ENCODE results near the gene B4GALT2. TPM values are rescaled to one million over a fixed set of nuclear protein-coding genes. Genes with fewer than 3 reads are reported as not detected.

Gene B4GALT2
- total RNA-seq, 2 experiments from 2014 or later: 13.0 to 15.5 TPM

- no peak for DNase-seq
- Mint-ChIP-seq H3K27ac (no peak overlapping the region), H3K36me3 (ENCODE audit: low read depth) (no peaks in the 10 kb centered on the region), H3K9me3 (no peaks in the 10 kb centered on the region), H3K4me1 (peaks cover 19% of the 10 kb centered on the region), H3K4me3 (no peak overlapping the region), H3K27me3 (no peaks in the 10 kb centered on the region)
- POLR2A ChIA-PET: no interaction called here
- CTCF ChIA-PET: no interaction called here
Observed at GRCh38 chr1:43983253-43983899, 4.4 kb downstream of the B4GALT2 start.

- no peaks in the 10 kb centered on the region for H3K9me3 Mint-ChIP-seq
- ChIA-PET POLR2A (no interaction called here), CTCF (no interaction called here)
- H3K27ac Mint-ChIP-seq: no peak overlapping the region
- H3K36me3 Mint-ChIP-seq (ENCODE audit: low read depth): no peaks in the 10 kb centered on the region
- no peak overlapping the region for H3K4me3 Mint-ChIP-seq
- H3K4me1 Mint-ChIP-seq: peaks cover 13% of the 10 kb centered on the region
- no peak for DNase-seq
- no peaks in the 10 kb centered on the region for H3K27me3 Mint-ChIP-seq
Observed at GRCh38 chr1:43984855-43985254, 5.8 kb downstream of the B4GALT2 start.

GRCh38 chr1:43985984-43986595 is 7.1 kb downstream of the B4GALT2 start:
- Mint-ChIP-seq H3K4me1 (peaks cover 6% of the 10 kb centered on the region), H3K27ac (no peak overlapping the region), H3K27me3 (no peaks in the 10 kb centered on the region), H3K4me3 (no peak overlapping the region), H3K36me3 (ENCODE audit: low read depth) (no peaks in the 10 kb centered on the region), H3K9me3 (no peaks in the 10 kb centered on the region)
- CTCF ChIA-PET: no interaction called here
- POLR2A ChIA-PET: interaction anchor here (2.5 kb wide), 1 partner anchor 10 kb away, joined by 9 read pairs; the partner anchor contains the start of gene ATP6V0B
- no peak for DNase-seq

- ChIA-PET CTCF (no interaction called here), POLR2A (interaction anchor here (2.5 kb wide), 1 partner anchor 11 kb away, joined by 9 read pairs; the partner anchor contains the start of gene ATP6V0B)
- no peaks in the 10 kb centered on the region for H3K9me3 Mint-ChIP-seq
- H3K4me1 Mint-ChIP-seq: peaks cover 12% of the 10 kb centered on the region
- no peaks in the 10 kb centered on the region for H3K27me3 Mint-ChIP-seq
- no peak for DNase-seq
- no peaks in the 10 kb centered on the region for H3K36me3 Mint-ChIP-seq (ENCODE audit: low read depth)
- no peak overlapping the region for H3K27ac Mint-ChIP-seq
- H3K4me3 Mint-ChIP-seq: no peak overlapping the region
Observed at GRCh38 chr1:43986712-43987111, 7.7 kb downstream of the B4GALT2 start.

- Mint-ChIP-seq H3K4me1 (peaks cover 17% of the 10 kb centered on the region), H3K9me3 (no peaks in the 10 kb centered on the region), H3K27ac (no peak overlapping the region), H3K36me3 (ENCODE audit: low read depth) (no peaks in the 10 kb centered on the region), H3K4me3 (no peak overlapping the region), H3K27me3 (no peaks in the 10 kb centered on the region)
- POLR2A ChIA-PET: interaction anchor here (2.5 kb wide), 1 partner anchor 12 kb away, joined by 9 read pairs; the partner anchor contains the start of gene ATP6V0B
- CTCF ChIA-PET: no interaction called here
- no peak for DNase-seq
Observed at GRCh38 chr1:43987159-43987902, 8.3 kb downstream of the B4GALT2 start.

GRCh38 chr1:43990271-43991199 is 11.5 kb downstream of the B4GALT2 start:
- H3K27ac Mint-ChIP-seq: no peak overlapping the region
- ChIA-PET CTCF (interaction anchor here (0.8 to 1.8 kb wide), 2 partner anchors 15 to 16 kb away, joined by 3 to 8 read pairs; partner anchors contain the start of gene ATP6V0B), POLR2A (interaction anchor here (0.7 to 3.5 kb wide), 3 partner anchors 15 to 44 kb away, joined by 3 to 19 read pairs (median 3); partner anchors contain the start of genes ATP6V0B and IPO13)
- no peaks in the 10 kb centered on the region for H3K27me3 Mint-ChIP-seq
- DNase-seq: no peak
- H3K4me1 Mint-ChIP-seq: peaks cover 24% of the 10 kb centered on the region
- H3K9me3 Mint-ChIP-seq: no peaks in the 10 kb centered on the region
- H3K4me3 Mint-ChIP-seq: peak overlapping the region; percentile 90
- H3K36me3 Mint-ChIP-seq (ENCODE audit: low read depth): no peaks in the 10 kb centered on the region

- H3K27me3 Mint-ChIP-seq: no peaks in the 10 kb centered on the region
- no peak for DNase-seq
- H3K4me3 Mint-ChIP-seq: peak overlapping the region; percentile 90
- ChIA-PET POLR2A (interaction anchor here (1.0 to 3.5 kb wide), 2 partner anchors 16 to 44 kb away, joined by 3 to 19 read pairs; partner anchors contain the start of genes ATP6V0B and IPO13), CTCF (no interaction called here)
- H3K4me1 Mint-ChIP-seq: peaks cover 24% of the 10 kb centered on the region
- H3K36me3 Mint-ChIP-seq (ENCODE audit: low read depth): no peaks in the 10 kb centered on the region
- no peak overlapping the region for H3K27ac Mint-ChIP-seq
- H3K9me3 Mint-ChIP-seq: no peaks in the 10 kb centered on the region
Observed at GRCh38 chr1:43991200-43991475, 12.1 kb downstream of the B4GALT2 start.

- Mint-ChIP-seq H3K36me3 (ENCODE audit: low read depth) (no peaks in the 10 kb centered on the region), H3K9me3 (no peaks in the 10 kb centered on the region), H3K4me1 (peaks cover 24% of the 10 kb centered on the region), H3K27me3 (no peaks in the 10 kb centered on the region), H3K4me3 (peak within 1 kb of the TSS; percentile 90), H3K27ac (peak within 1 kb of the TSS; percentile 64)
- ChIA-PET CTCF (interaction anchor here (1.0 to 2.9 kb wide), 6 partner anchors 13 to 228 kb away, joined by 3 to 12 read pairs (median 8); partner anchors contain the start of gene ATP6V0B), POLR2A (interaction anchor here (1.8 to 3.5 kb wide), 2 partner anchors 16 kb away, joined by 15 to 19 read pairs; partner anchors contain the start of gene ATP6V0B)
- DNase-seq: peak; percentile 78
Observed at GRCh38 chr1:43991476-43992231, 12.6 kb downstream of the B4GALT2 start, which contains the start of gene CCDC24. Gene CCDC24 (plus strand): TSS chr1:43991599. CDS start chr1:43991879, 280 bp downstream.

GRCh38 chr1:43992232-43992995 is 13.4 kb downstream of the B4GALT2 start:
- H3K36me3 Mint-ChIP-seq (ENCODE audit: low read depth): no peaks in the 10 kb centered on the region
- H3K4me1 Mint-ChIP-seq: peaks cover 24% of the 10 kb centered on the region
- no peaks in the 10 kb centered on the region for H3K9me3 Mint-ChIP-seq
- no peak overlapping the region for H3K27ac Mint-ChIP-seq
- no peaks in the 10 kb centered on the region for H3K27me3 Mint-ChIP-seq
- no peak for DNase-seq
- peak overlapping the region; percentile 90 for H3K4me3 Mint-ChIP-seq
- ChIA-PET CTCF (interaction anchor here (0.8 to 2.9 kb wide), 9 partner anchors 12 to 229 kb away, joined by 3 to 12 read pairs (median 6); partner anchors contain the start of gene ATP6V0B), POLR2A (interaction anchor here (1.8 kb wide), 1 partner anchor 17 kb away, joined by 15 read pairs; the partner anchor contains the start of gene ATP6V0B)

- no peaks in the 10 kb centered on the region for H3K9me3 Mint-ChIP-seq
Observed at GRCh38 chr1:43993206-43993914, 14.3 kb downstream of the B4GALT2 start.

More at GRCh38 chr1:43993206-43993914, 14.3 kb downstream of the B4GALT2 start:
- CTCF ChIA-PET: interaction anchor here (0.8 to 2.9 kb wide), 10 partner anchors 11 to 230 kb away, joined by 3 to 12 read pairs (median 6); partner anchors contain the start of gene ATP6V0B
- H3K27me3 Mint-ChIP-seq: no peaks in the 10 kb centered on the region
- H3K4me1 Mint-ChIP-seq: peaks cover 25% of the 10 kb centered on the region
- H3K4me3 Mint-ChIP-seq: no peak overlapping the region
- no peak overlapping the region for H3K27ac Mint-ChIP-seq
- no peaks in the 10 kb centered on the region for H3K36me3 Mint-ChIP-seq (ENCODE audit: low read depth)
- POLR2A ChIA-PET: interaction anchor here (1.8 kb wide), 1 partner anchor 18 kb away, joined by 15 read pairs; the partner anchor contains the start of gene ATP6V0B
- DNase-seq: no peak

Measured in activated CD4-positive, alpha-beta memory T cell treated with anti-CD3 and anti-CD28 coated beads, Interleukin-2, amount 10 ng/mL, durations not matched to agents 7 days and 5 days (primary cell).